A673 (cell line): ENCODE measurements around the gene ZKSCAN3. TPM values are rescaled to one million over a fixed set of nuclear protein-coding genes. Genes with fewer than 3 reads are reported as not detected.
A peak's percentile ranks its signal among the peaks of the same experiment; 100 is the strongest.
"Not testable (repeated sequence)": the region's sequence is repeated elsewhere in the genome, so short reads cannot be mapped to it uniquely, and the experiment has no call there.

Experiments used
- BruUV-seq: library from RNA; stranded (reverse); fragments of 400-500 nt; replicated peaks from 2 replicates; lab custom pipeline; 2021; lab: Mats Ljungman, UMichigan
- CTCF ChIA-PET: fragments of 300-600 bp; sonication (Branson Sonifier 250); formaldehyde crosslinking; loops from one replicate; lab custom pipeline; 2022; ENCODE audit warnings: antibody characterized with exemption; lab: Charles Lee
- POLR2A ChIA-PET: fragments of 300-600 bp; sonication (Branson Sonifier 250); formaldehyde crosslinking; loops from one replicate; lab custom pipeline; 2022; ENCODE audit warnings: antibody characterized with exemption; ENCODE audit not compliant: low non-redundant PET; lab: Charles Lee
- DNase-seq: peaks from one replicate; pipeline ENCODE4 v3.0.0-alpha.2; 2015; ENCODE audit warnings: low spot score
- H3K27ac ChIP-seq: fragments of 200-600 bp; sonication (generic); 2 replicates; pipeline ENCODE4 v1.5.1; 2016; ENCODE audit warnings: mixed run types, low read depth, mild to moderate bottlenecking, mixed read lengths, antibody characterized with exemption, low read length; ENCODE audit not compliant: poor library complexity, severe bottlenecking
- H3K27me3 ChIP-seq: fragments of 200-600 bp; sonication (generic); replicated peaks from 2 replicates; pipeline ENCODE4 v1.6.1; 2017; ENCODE audit warnings: mixed run types, low read depth, mild to moderate bottlenecking, mixed read lengths, antibody characterized with exemption, low read length; ENCODE audit not compliant: insufficient read depth, poor library complexity
- H3K36me3 ChIP-seq: fragments of 200-600 bp; sonication (generic); 2 replicates; pipeline ENCODE4 v1.6.1; 2016; ENCODE audit warnings: mixed run types, mild to moderate bottlenecking, mixed read lengths, antibody characterized with exemption, low read length; ENCODE audit not compliant: insufficient read depth, poor library complexity, severe bottlenecking
- H3K4me1 ChIP-seq: fragments of 200-600 bp; sonication (generic); 2 replicates; pipeline ENCODE4 v1.6.1; 2017; ENCODE audit warnings: mixed run types, mild to moderate bottlenecking, mixed read lengths, antibody characterized with exemption, low read length; ENCODE audit not compliant: insufficient read depth, poor library complexity, severe bottlenecking
- H3K4me3 ChIP-seq: fragments of 200-600 bp; sonication (generic); 2 replicates; pipeline ENCODE4 v1.5.1; 2016; ENCODE audit warnings: low read depth, mixed run types, mild to moderate bottlenecking, mixed read lengths, low read length; ENCODE audit not compliant: poor library complexity, severe bottlenecking
- H3K9me3 ChIP-seq: fragments of 200-600 bp; sonication (generic); 2 replicates; pipeline ENCODE4 v1.6.1; 2016; ENCODE audit warnings: mixed run types, low read depth, mild to moderate bottlenecking, mixed read lengths, antibody characterized with exemption, low read length; ENCODE audit not compliant: poor library complexity, severe bottlenecking
- EZH2 ChIP-seq: fragments of 200-600 bp; sonication (generic); IDR thresholded peaks from 2 replicates; pipeline ENCODE4 v1.6.1; 2017; ENCODE audit warnings: borderline replicate concordance, low read depth, mild to moderate bottlenecking, mixed read lengths, antibody characterized with exemption, low read length; ENCODE audit not compliant: poor library complexity, severe bottlenecking
- intact Hi-C: fragments of 100-400 bp; cut with micrococcal nuclease; formaldehyde crosslinking; loops from one replicate; pipeline ENCODE4 v1.10.0; 2022; ENCODE audit not compliant: unreplicated experiment
- total RNA-seq: library from RNA; stranded (reverse); gene quantifications from 2 replicates; pipeline ENCODE4 v1.2.3, GENCODE V29; 2021
- TF ChIP-seq, protein P1 (sequence below): fragments of 300-800, 200-600 bp; sonication (generic); conservative IDR thresholded peaks from 2 replicates; pipeline ENCODE4 v1.5.1; 2017; ENCODE audit warnings: low read depth, mild to moderate bottlenecking, antibody characterized with exemption, low read length, moderate library complexity, mixed read lengths

Gene ZKSCAN3
- total RNA-seq, 1 experiment from 2014 or later = 8.7 TPM

DNA sequence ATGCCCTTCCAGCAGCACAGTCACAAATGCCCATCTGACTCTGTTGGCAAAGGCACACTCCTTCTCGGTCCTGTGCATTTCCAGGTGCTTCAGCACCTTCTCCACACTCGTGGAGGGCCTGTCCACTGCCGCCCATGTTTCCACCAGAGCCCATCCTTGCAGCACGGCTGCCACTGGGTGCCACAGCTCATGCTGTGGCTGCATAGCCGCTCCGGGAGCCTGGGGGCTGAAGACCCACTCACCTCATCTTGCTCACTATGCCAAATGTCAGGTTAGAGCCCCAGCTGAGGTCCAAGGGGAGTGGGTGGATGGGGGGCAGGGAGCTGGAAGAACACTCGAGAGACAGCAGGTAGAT is 6.9 kb downstream of the ZKSCAN3 start:
- no peaks in the 10 kb centered on the region for H3K36me3 ChIP-seq
- no peak for DNase-seq
- intact Hi-C loops = loop anchor here (2.0 to 5.0 kb wide), 2 partner anchors 220 to 326 kb away; no protein-coding TSS in a partner anchor
- TF ChIP-seq, protein P1, sequence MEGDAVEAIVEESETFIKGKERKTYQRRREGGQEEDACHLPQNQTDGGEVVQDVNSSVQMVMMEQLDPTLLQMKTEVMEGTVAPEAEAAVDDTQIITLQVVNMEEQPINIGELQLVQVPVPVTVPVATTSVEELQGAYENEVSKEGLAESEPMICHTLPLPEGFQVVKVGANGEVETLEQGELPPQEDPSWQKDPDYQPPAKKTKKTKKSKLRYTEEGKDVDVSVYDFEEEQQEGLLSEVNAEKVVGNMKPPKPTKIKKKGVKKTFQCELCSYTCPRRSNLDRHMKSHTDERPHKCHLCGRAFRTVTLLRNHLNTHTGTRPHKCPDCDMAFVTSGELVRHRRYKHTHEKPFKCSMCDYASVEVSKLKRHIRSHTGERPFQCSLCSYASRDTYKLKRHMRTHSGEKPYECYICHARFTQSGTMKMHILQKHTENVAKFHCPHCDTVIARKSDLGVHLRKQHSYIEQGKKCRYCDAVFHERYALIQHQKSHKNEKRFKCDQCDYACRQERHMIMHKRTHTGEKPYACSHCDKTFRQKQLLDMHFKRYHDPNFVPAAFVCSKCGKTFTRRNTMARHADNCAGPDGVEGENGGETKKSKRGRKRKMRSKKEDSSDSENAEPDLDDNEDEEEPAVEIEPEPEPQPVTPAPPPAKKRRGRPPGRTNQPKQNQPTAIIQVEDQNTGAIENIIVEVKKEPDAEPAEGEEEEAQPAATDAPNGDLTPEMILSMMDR = no peak
- no peak for TF ChIP-seq EZH2
- BruUV-seq = no TSS peak
- peak overlapping the region; percentile 48 for H3K27ac ChIP-seq
- peaks cover 8% of the 10 kb centered on the region for H3K4me1 ChIP-seq
- POLR2A ChIA-PET = interaction anchor here (0.6 kb wide), 1 partner anchor 789 kb away, joined by 24 read pairs; no protein-coding TSS in a partner anchor
- H3K27me3 ChIP-seq = no peaks in the 10 kb centered on the region
- CTCF ChIA-PET = interaction anchor here (0.6 to 1.2 kb wide), 5 partner anchors 21 to 222 kb away, joined by 3 to 7 read pairs (median 5); partner anchors contain the start of gene ZKSCAN8
- no peak overlapping the region for H3K4me3 ChIP-seq
- no peaks in the 10 kb centered on the region for H3K9me3 ChIP-seq

DNA sequence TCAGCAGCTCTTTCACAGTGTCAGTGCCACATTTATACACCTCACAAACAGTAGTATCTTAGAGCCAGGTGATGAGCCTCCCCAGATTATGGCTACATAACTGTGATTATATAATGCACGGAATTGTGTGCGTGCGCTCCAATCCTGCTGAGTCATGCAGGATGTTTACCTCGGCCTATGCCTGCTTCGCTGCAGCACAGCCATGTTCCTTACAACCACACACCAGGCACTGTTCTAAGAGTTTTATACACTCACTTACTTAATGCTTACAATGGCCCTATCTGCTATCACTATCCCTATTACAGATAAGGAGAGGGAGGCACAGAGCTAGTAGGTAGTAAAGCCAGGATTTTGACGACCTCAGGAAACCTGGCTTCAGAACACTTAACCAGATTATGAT is 7.3 kb downstream of the ZKSCAN3 start:
- intact Hi-C loops = loop anchor here (2.0 to 5.0 kb wide), 2 partner anchors 220 to 325 kb away; no protein-coding TSS in a partner anchor

DNA sequence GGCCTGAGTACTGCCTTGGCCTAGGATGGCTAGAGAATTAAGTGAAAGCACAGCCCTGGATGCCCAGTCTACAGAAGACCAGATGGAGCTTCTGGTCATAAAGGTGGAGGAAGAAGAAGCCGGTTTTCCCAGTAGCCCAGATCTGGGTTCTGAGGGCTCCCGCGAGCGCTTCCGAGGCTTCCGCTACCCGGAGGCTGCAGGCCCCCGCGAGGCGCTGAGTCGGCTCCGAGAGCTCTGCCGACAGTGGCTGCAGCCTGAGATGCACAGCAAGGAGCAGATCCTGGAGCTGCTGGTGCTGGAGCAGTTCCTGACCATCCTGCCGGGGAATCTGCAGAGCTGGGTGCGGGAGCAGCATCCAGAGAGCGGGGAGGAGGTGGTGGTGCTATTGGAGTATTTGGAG is 9.8 kb downstream of the ZKSCAN3 start:
- BruUV-seq = not testable (repeated sequence)

More for the DNA sequence above, 7.3 kb downstream of the ZKSCAN3 start:
- TF ChIP-seq, protein P1 = no peak
- no peak for TF ChIP-seq EZH2
- Histone ChIP-seq H3K9me3 (no peaks in the 10 kb centered on the region), H3K27me3 (no peaks in the 10 kb centered on the region), H3K4me1 (peaks cover 8% of the 10 kb centered on the region), H3K4me3 (no peak overlapping the region), H3K27ac (peak overlapping the region; percentile 48), H3K36me3 (no peaks in the 10 kb centered on the region)
- POLR2A ChIA-PET = no interaction called here
- CTCF ChIA-PET = no interaction called here
- BruUV-seq = no TSS peak
- no peak for DNase-seq

DNA sequence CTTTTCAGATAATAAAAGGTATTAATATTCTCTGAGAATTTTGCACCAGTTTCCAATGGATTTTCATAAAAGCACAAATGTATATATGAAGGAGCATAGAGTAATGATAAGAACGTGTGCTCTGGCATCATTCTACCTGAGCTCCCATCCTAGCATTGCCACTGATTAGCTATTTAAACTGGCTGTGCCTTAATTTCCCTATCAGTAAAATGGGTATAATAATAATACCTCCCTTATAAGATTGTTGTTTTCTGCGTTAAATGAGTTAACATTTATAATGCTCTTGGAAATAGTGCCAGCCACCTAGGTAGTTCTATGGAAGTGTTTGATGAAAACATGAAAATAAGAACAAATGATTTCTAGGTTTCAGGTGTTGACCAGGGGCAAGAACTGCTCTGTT is 11.2 kb downstream of the ZKSCAN3 start:
- DNase-seq = no peak
- TF ChIP-seq EZH2 = no peak
- TF ChIP-seq, protein P1 = no peak
- intact Hi-C loops = no loop called here
- Histone ChIP-seq H3K36me3 (peaks cover 14% of the 10 kb centered on the region), H3K27ac (no peak overlapping the region), H3K9me3 (no peaks in the 10 kb centered on the region), H3K4me3 (no peak overlapping the region), H3K27me3 (no peaks in the 10 kb centered on the region), H3K4me1 (peaks cover 8% of the 10 kb centered on the region)
- no TSS peak for BruUV-seq
- CTCF ChIA-PET = no interaction called here
- POLR2A ChIA-PET = no interaction called here

More for the DNA sequence above, 9.8 kb downstream of the ZKSCAN3 start:
- H3K4me1 ChIP-seq, H3K27ac ChIP-seq, H3K4me3 ChIP-seq, H3K9me3 ChIP-seq, CTCF ChIA-PET, H3K27me3 ChIP-seq, DNase-seq, H3K36me3 ChIP-seq, POLR2A ChIA-PET: not testable (repeated sequence)
- intact Hi-C loops = loop anchor here (5.0 kb wide), 1 partner anchor 323 kb away; no protein-coding TSS in a partner anchor

DNA sequence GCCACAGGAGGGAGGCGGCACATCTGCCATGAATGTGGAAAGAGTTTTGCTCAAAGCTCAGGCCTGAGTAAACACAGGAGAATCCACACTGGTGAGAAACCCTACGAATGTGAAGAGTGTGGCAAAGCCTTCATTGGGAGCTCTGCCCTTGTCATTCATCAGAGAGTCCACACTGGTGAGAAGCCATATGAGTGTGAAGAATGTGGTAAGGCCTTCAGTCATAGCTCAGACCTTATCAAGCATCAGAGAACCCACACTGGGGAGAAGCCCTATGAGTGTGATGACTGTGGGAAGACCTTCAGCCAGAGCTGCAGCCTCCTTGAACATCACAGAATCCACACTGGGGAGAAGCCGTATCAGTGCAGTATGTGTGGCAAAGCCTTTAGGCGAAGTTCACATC is 15.8 kb downstream of the ZKSCAN3 start:
- DNase-seq, POLR2A ChIA-PET, CTCF ChIA-PET, H3K27ac ChIP-seq, BruUV-seq, H3K9me3 ChIP-seq, intact Hi-C loops, H3K4me1 ChIP-seq, H3K27me3 ChIP-seq, H3K4me3 ChIP-seq: not testable (repeated sequence)
- peaks cover 14% of the 10 kb centered on the region for H3K36me3 ChIP-seq
